ENCODE results near the gene ARHGAP22.

Gene ARHGAP22

GRCh38 chr10:48520594-48520993 lies 84.3 kb downstream of the ARHGAP22 start:
- TF ChIP-seq POLR2AphosphoS5 (IDR thresholded peaks at IDR 0.05; ENCODE audit: low read depth, low read length): no peak

GRCh38 chr10:48520184-48520506 lies 84.7 kb downstream of the ARHGAP22 start:
- no peak for TF ChIP-seq SIN3A (IDR thresholded peaks at IDR 0.05; ENCODE audit: borderline replicate concordance, insufficient read depth, low read length)
- TF ChIP-seq FOXP2 (optimal IDR thresholded peaks at IDR 0.05; ENCODE audit: borderline replicate concordance, extremely low read depth, extremely low read length, insufficient read depth): no peak
- TF ChIP-seq POLR2AphosphoS5 (IDR thresholded peaks at IDR 0.05; ENCODE audit: low read depth, low read length): no peak
- no peak for TF ChIP-seq REST (IDR thresholded peaks at IDR 0.05; ENCODE audit: insufficient read depth in 1 of 2, low read depth in 2 of 2, low read length in 2 of 2)
- TF ChIP-seq TAF1 (IDR thresholded peaks at IDR 0.05; ENCODE audit: borderline replicate concordance, insufficient read depth, low read length): no peak

- TF ChIP-seq REST (IDR thresholded peaks at IDR 0.05; ENCODE audit: insufficient read depth in 1 of 2, low read depth in 2 of 2, low read length in 2 of 2): no peak
- no peak for TF ChIP-seq SIN3A (IDR thresholded peaks at IDR 0.05; ENCODE audit: borderline replicate concordance, insufficient read depth, low read length)
- TF ChIP-seq TAF1 (IDR thresholded peaks at IDR 0.05; ENCODE audit: borderline replicate concordance, insufficient read depth, low read length): no peak
- TF ChIP-seq POLR2AphosphoS5 (IDR thresholded peaks at IDR 0.05; ENCODE audit: low read depth, low read length): no peak
- TF ChIP-seq FOXP2 (optimal IDR thresholded peaks at IDR 0.05; ENCODE audit: borderline replicate concordance, extremely low read depth, extremely low read length, insufficient read depth): no peak
Measured at GRCh38 chr10:48519481-48520183, 85.2 kb downstream of the ARHGAP22 start.

GRCh38 chr10:48518986-48519385 lies 85.9 kb downstream of the ARHGAP22 start:
- no peak for TF ChIP-seq TAF1 (IDR thresholded peaks at IDR 0.05; ENCODE audit: borderline replicate concordance, insufficient read depth, low read length)
- no peak for TF ChIP-seq FOXP2 (optimal IDR thresholded peaks at IDR 0.05; ENCODE audit: borderline replicate concordance, extremely low read depth, extremely low read length, insufficient read depth)
- TF ChIP-seq POLR2AphosphoS5 (IDR thresholded peaks at IDR 0.05; ENCODE audit: low read depth, low read length): no peak
- no peak for TF ChIP-seq REST (IDR thresholded peaks at IDR 0.05; ENCODE audit: insufficient read depth in 1 of 2, low read depth in 2 of 2, low read length in 2 of 2)
- no peak for TF ChIP-seq SIN3A (IDR thresholded peaks at IDR 0.05; ENCODE audit: borderline replicate concordance, insufficient read depth, low read length)

- TF ChIP-seq FOXP2 (optimal IDR thresholded peaks at IDR 0.05; ENCODE audit: borderline replicate concordance, extremely low read depth, extremely low read length, insufficient read depth) (no peak), SIN3A (IDR thresholded peaks at IDR 0.05; ENCODE audit: borderline replicate concordance, insufficient read depth, low read length) (no peak), POLR2AphosphoS5 (IDR thresholded peaks at IDR 0.05; ENCODE audit: low read depth, low read length) (no peak), REST (IDR thresholded peaks at IDR 0.05; ENCODE audit: insufficient read depth in 1 of 2, low read depth in 2 of 2, low read length in 2 of 2) (no peak), TAF1 (IDR thresholded peaks at IDR 0.05; ENCODE audit: borderline replicate concordance, insufficient read depth, low read length) (no peak)
Measured at GRCh38 chr10:48517911-48518811, 86.7 kb downstream of the ARHGAP22 start.

Data from PFSK-1 (cell line).